Activated naive CD8-positive, alpha-beta T cell treated with anti-CD3 and anti-CD28 coated beads for 36 hours (primary cell): ENCODE data around the gene DOCK10. TPM values are rescaled to one million over a fixed set of nuclear protein-coding genes. Genes with fewer than 3 reads are reported as not detected.

Experiments
- DNase-seq: peaks from one replicate; pipeline ENCODE4 v3.0.0; 2021
- H3K27ac Mint-ChIP-seq: one replicate; pipeline ENCODE4 v1.8.0; 2022; ENCODE audit warnings: mild to moderate bottlenecking, moderate library complexity, mixed read lengths
- H3K27me3 Mint-ChIP-seq: one replicate; pipeline ENCODE4 v1.8.0; 2022; ENCODE audit warnings: mild to moderate bottlenecking, mixed read lengths
- H3K36me3 Mint-ChIP-seq: one replicate; pipeline ENCODE4 v1.8.0; 2021; ENCODE audit warnings: mild to moderate bottlenecking, mixed read lengths
- H3K4me1 Mint-ChIP-seq: one replicate; pipeline ENCODE4 v1.8.0; 2021; ENCODE audit warnings: mixed read lengths
- H3K4me3 Mint-ChIP-seq: one replicate; pipeline ENCODE4 v1.8.0; 2022; ENCODE audit warnings: mild to moderate bottlenecking, moderate library complexity, mixed read lengths
- H3K9me3 Mint-ChIP-seq: one replicate; pipeline ENCODE4 v1.8.0; 2022; ENCODE audit warnings: mixed read lengths
- total RNA-seq, 2 experiments: library from RNA; stranded (reverse); gene quantifications; one replicate each; pipeline ENCODE4 v1.2.3, GENCODE V29; 2021

Gene DOCK10
- total RNA-seq, 2 experiments from 2014 or later, result 154 to 159 TPM

DNA sequence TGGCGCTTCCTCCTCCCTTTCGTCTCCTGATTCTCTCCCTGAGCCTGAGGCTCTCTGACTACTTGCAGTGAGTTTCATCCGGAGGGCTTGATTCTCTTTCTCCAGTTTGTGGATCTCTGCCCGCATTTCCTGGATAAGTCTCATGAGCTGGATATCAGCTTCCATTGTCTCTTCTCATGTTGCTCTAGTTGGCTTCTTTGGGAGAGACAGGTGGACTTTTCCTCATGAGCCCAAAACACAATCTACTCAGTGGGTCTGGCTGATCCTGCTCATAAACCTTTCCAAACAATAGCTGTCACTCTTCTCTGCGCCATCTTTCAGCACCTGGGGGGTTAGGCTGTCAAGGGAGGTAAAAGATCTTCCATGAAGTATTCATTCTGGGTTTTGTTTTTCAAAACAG, 326.1 kb downstream of the DOCK10 start, which contains the start of gene CCDC195:
CCDC195 (minus strand) TSS at position 165 of the 400 bp plus-strand sequence; CDS start at position 165, 0 bp downstream.
- H3K9me3 Mint-ChIP-seq, result peaks cover 1% of the 10 kb centered on the region
- no peaks in the 10 kb centered on the region for H3K36me3 Mint-ChIP-seq
- H3K27me3 Mint-ChIP-seq, result no peaks in the 10 kb centered on the region
- H3K4me3 Mint-ChIP-seq, result no peak within 1 kb of the TSS
- no peak for DNase-seq
- no peak within 1 kb of the TSS for H3K27ac Mint-ChIP-seq
- no peaks in the 10 kb centered on the region for H3K4me1 Mint-ChIP-seq
